ENCODE data around the gene OR2A25.

OR2A25 gene

GRCh38 chr7:144026203-144026883, 43.3 kb upstream of the OR2A25 start:
- no peak overlapping the region for H3K4me3 ChIP-seq (ENCODE audit: low read depth, low read length)
- no peak for DNase-seq (ENCODE audit: low read depth)
- TF ChIP-seq CTCF (IDR thresholded peaks at IDR 0.05; ENCODE audit: low read depth, low read length) = no peak
- no peak for TF ChIP-seq POLR2A (IDR thresholded peaks at IDR 0.05; ENCODE audit: extremely low read depth, insufficient read length)
- no peak for TF ChIP-seq MAX (IDR thresholded peaks at IDR 0.05; ENCODE audit: low read depth, low read length)
- no peak for TF ChIP-seq MYC (IDR thresholded peaks at IDR 0.05; ENCODE audit: low read depth, low read length)

GRCh38 chr7:144027070-144027469, 42.5 kb upstream of the OR2A25 start:
- DNase-seq (ENCODE audit: low read depth) = peak; percentile 14
- H3K4me3 ChIP-seq (ENCODE audit: low read depth, low read length) = no peak overlapping the region
- TF ChIP-seq CTCF (IDR thresholded peaks at IDR 0.05; ENCODE audit: low read depth, low read length) (no peak), MYC (IDR thresholded peaks at IDR 0.05; ENCODE audit: low read depth, low read length) (no peak), MAX (IDR thresholded peaks at IDR 0.05; ENCODE audit: low read depth, low read length) (no peak), POLR2A (IDR thresholded peaks at IDR 0.05; ENCODE audit: extremely low read depth, insufficient read length) (no peak)

DNA sequence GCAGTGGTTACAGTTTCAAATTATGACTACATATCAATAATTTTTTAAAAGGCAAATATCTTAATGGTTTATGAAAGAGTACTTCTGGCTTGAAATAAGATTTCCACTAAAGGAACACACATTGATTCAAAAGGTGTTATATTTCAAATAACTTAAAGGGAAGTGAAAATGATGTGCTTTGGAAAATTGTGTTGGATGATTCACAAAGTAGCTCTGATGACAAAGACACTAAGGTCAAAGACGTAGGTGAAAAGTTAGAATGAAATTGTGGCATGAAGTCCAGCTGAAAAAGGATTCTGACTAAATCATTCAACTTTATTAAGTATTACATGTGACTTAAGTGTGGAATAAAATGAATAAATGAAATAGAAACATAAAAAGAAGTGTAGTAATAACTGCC, 41.6 kb upstream of the OR2A25 start:
- TF ChIP-seq MAX (IDR thresholded peaks at IDR 0.05; ENCODE audit: low read depth, low read length) = no peak
- no peak for TF ChIP-seq CTCF (IDR thresholded peaks at IDR 0.05; ENCODE audit: low read depth, low read length)
- no peak for TF ChIP-seq MYC (IDR thresholded peaks at IDR 0.05; ENCODE audit: low read depth, low read length)
- TF ChIP-seq POLR2A (IDR thresholded peaks at IDR 0.05; ENCODE audit: extremely low read depth, insufficient read length) = no peak
- DNase-seq (ENCODE audit: low read depth) = no peak

DNA sequence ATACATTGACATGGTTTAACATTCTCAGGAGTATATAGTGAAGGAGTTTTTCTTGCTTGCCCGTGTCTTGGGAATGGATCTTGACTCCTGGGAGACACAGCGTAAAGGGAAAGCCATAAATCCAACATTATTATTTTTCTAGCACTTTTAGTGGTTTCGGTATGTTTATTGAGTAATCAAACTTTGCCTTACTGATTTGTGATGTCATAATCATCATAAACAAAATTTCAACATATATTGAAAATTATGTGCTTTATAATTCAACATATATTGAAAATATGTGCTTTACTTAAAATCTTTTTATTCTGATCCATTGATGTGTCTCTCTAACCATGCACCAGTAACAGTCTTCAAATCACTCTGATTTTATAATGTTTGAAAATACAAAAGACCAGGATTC, 41.1 kb upstream of the OR2A25 start:
- no peak overlapping the region for H3K4me3 ChIP-seq (ENCODE audit: low read depth, low read length)
- no peak for TF ChIP-seq MYC (IDR thresholded peaks at IDR 0.05; ENCODE audit: low read depth, low read length)
- no peak for TF ChIP-seq POLR2A (IDR thresholded peaks at IDR 0.05; ENCODE audit: extremely low read depth, insufficient read length)
- no peak for TF ChIP-seq CTCF (IDR thresholded peaks at IDR 0.05; ENCODE audit: low read depth, low read length)
- TF ChIP-seq MAX (IDR thresholded peaks at IDR 0.05; ENCODE audit: low read depth, low read length) = no peak
- no peak for DNase-seq (ENCODE audit: low read depth)

More for the DNA sequence above, 41.6 kb upstream of the OR2A25 start:
- H3K4me3 ChIP-seq (ENCODE audit: low read depth, low read length) = no peak overlapping the region

DNA sequence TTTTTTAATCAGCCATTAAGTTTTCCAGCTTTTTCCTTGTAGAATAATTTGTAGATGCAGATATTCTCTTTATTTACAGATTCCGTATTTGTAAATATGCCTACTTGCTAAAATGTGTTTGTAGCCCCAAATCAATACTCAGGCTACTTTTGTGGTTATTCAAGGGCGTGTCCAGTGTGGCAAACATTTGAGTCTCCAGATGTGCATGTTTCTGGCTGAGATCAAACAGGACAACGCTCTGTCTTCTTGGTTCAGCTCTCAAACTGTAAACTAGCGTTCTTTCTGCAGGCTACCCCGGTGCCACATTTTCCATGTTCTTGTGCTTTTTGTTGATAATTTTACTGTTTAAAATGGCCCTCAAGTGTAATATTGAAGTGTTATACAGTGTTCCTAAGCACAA, 37.1 kb upstream of the OR2A25 start:
- no peak overlapping the region for H3K4me3 ChIP-seq (ENCODE audit: low read depth, low read length)
- TF ChIP-seq MAX (IDR thresholded peaks at IDR 0.05; ENCODE audit: low read depth, low read length) (no peak), MYC (IDR thresholded peaks at IDR 0.05; ENCODE audit: low read depth, low read length) (no peak), CTCF (IDR thresholded peaks at IDR 0.05; ENCODE audit: low read depth, low read length) (no peak), POLR2A (IDR thresholded peaks at IDR 0.05; ENCODE audit: extremely low read depth, insufficient read length) (no peak)
- DNase-seq (ENCODE audit: low read depth) = no peak

All from NB4 (cell line).